Endothelial cell of umbilical vein (primary cell): Measurements from ENCODE around the gene FPGS. TPM values are rescaled to one million over a fixed set of nuclear protein-coding genes. Genes with fewer than 3 reads are reported as not detected.

Experiments used
- BruUV-seq: library from RNA; stranded (reverse); fragments of 400-500 nt; replicated peaks from 2 replicates; lab custom pipeline; 2021; lab: Mats Ljungman, UMichigan
- CTCF ChIA-PET: fragments of 300-600, 350-600 bp; sonication (Branson Sonifier 250); formaldehyde crosslinking; loops from one replicate; lab custom pipeline; 2021; ENCODE audit warnings: antibody characterized with exemption, inconsistent platforms; lab: Charles Lee
- POLR2A ChIA-PET: fragments of 300-600, 350-600 bp; sonication (Branson Sonifier 250); formaldehyde crosslinking; loops from one replicate; lab custom pipeline; 2021; ENCODE audit warnings: antibody characterized with exemption, inconsistent platforms; lab: Charles Lee
- DNase-seq: peaks from one replicate; pipeline ENCODE4 v3.0.0-alpha.2; 2011; ENCODE audit warnings: low read depth, low spot score
- FAIRE-seq: peaks from 2 replicates; lab custom pipeline; 2011; peaks lifted over from hg19 to GRCh38; lab: Jason Lieb, UNC
- H2AFZ ChIP-seq: 2 replicates; pipeline ENCODE4 v1.6.0; 2012; ENCODE audit warnings: low read depth, low read length, control low read depth, inconsistent platforms
- H3K27ac ChIP-seq: 2 replicates; pipeline ENCODE4 v1.5.1; 2011; ENCODE audit warnings: low read depth, mild to moderate bottlenecking, control low read depth, low read length, moderate library complexity; ENCODE audit not compliant: insufficient read depth
- H3K27me3 ChIP-seq, 2 experiments: 2 replicates each; pipeline versions ENCODE4 v1.6.0 to v1.6.1; 2011; ENCODE audit warnings: low read length in 2 of 2, mixed read lengths in 1 of 2; ENCODE audit not compliant: control insufficient read depth in 2 of 2, insufficient read depth in 2 of 2
- H3K36me3 ChIP-seq, 2 experiments: 2 replicates in 1 of 2; 3 replicates in 1 of 2; pipeline ENCODE4 v1.5.1; 2011; ENCODE audit warnings: low read length in 2 of 2, mild to moderate bottlenecking in 1 of 2, moderate library complexity in 1 of 2; ENCODE audit not compliant: control insufficient read depth in 2 of 2, insufficient read depth in 2 of 2; ENCODE audit errors: extremely low read depth in 1 of 2
- H3K4me1 ChIP-seq: 3 replicates; pipeline ENCODE4 v1.5.1; 2011; ENCODE audit warnings: mild to moderate bottlenecking, low read length; ENCODE audit not compliant: control insufficient read depth, insufficient read depth; ENCODE audit errors: extremely low read depth
- H3K4me2 ChIP-seq: 2 replicates; pipeline ENCODE4 v1.6.1; 2011; ENCODE audit warnings: low read length, control low read depth, mixed read lengths; ENCODE audit not compliant: insufficient read depth
- H3K4me3 ChIP-seq, 3 experiments: fragments of 200-600 bp in 1 of 3; sonication (generic), shearing (Covaris generic) in 1 of 3; replicated peaks in 1 of 3; 2 replicates each; pipeline ENCODE4 v1.5.1; 2011 to 2016; ENCODE audit warnings: control low read depth in 3 of 3, low read length in 3 of 3, mild to moderate bottlenecking in 2 of 3, inconsistent platforms in 1 of 3, low read depth in 1 of 3, moderate library complexity in 1 of 3; ENCODE audit not compliant: insufficient read depth in 1 of 3
- H3K79me2 ChIP-seq: 2 replicates; pipeline ENCODE4 v1.6.0; 2012; ENCODE audit warnings: low read length, inconsistent platforms; ENCODE audit not compliant: control insufficient read depth, insufficient read depth
- H3K9ac ChIP-seq: replicated peaks from 2 replicates; pipeline ENCODE3; 2011; ENCODE audit warnings: low read length, control low read depth; ENCODE audit not compliant: insufficient read depth; ENCODE audit errors: extremely low read depth
- H3K9me1 ChIP-seq: replicated peaks from 3 replicates; pipeline ENCODE4 v1.6.0; 2011; ENCODE audit warnings: mild to moderate bottlenecking, low read length; ENCODE audit not compliant: control insufficient read depth, insufficient read depth; ENCODE audit errors: extremely low read depth
- H3K9me3 ChIP-seq: replicated peaks from 2 replicates; pipeline ENCODE4 v1.5.1; 2012; ENCODE audit warnings: low read length, inconsistent platforms; ENCODE audit not compliant: control insufficient read depth, insufficient read depth
- H4K20me1 ChIP-seq: replicated peaks from 2 replicates; pipeline ENCODE3; 2011; ENCODE audit warnings: mild to moderate bottlenecking, low read length; ENCODE audit not compliant: control insufficient read depth, insufficient read depth; ENCODE audit errors: extremely low read depth
- EZH2 ChIP-seq: IDR thresholded peaks from 2 replicates; pipeline ENCODE4 v1.6.1; 2012; ENCODE audit warnings: borderline replicate concordance, low read depth, mild to moderate bottlenecking, moderate library complexity, low read length, inconsistent platforms; ENCODE audit not compliant: severe bottlenecking
- FOS ChIP-seq: IDR thresholded peaks from 2 replicates; pipeline ENCODE4 v1.6.1; 2011; ENCODE audit warnings: mild to moderate bottlenecking, low read length, moderate library complexity, borderline replicate concordance; ENCODE audit not compliant: insufficient read depth
- GATA2 ChIP-seq: IDR thresholded peaks from 2 replicates; pipeline ENCODE4 v1.7.0; 2011; ENCODE audit warnings: low read depth, mild to moderate bottlenecking, moderate library complexity, mixed read lengths, low read length; ENCODE audit not compliant: insufficient read length, insufficient read depth
- JUN ChIP-seq: IDR thresholded peaks from 2 replicates; pipeline ENCODE4 v1.6.1; 2011; ENCODE audit warnings: borderline replicate concordance, low read depth; ENCODE audit not compliant: insufficient read length, insufficient read depth
- MYC ChIP-seq: IDR thresholded peaks from one replicate; pipeline ENCODE4 v1.6.1; 2011; ENCODE audit warnings: mild to moderate bottlenecking, low read depth, low read length
- POLR2A ChIP-seq: IDR thresholded peaks from 2 replicates; pipeline ENCODE4 v1.6.1; 2012; ENCODE audit warnings: low read depth, mild to moderate bottlenecking, control low read depth, low read length
- POLR2AphosphoS5 ChIP-seq: IDR thresholded peaks from 2 replicates; pipeline ENCODE4 v1.6.1; 2012; ENCODE audit warnings: low read depth, mild to moderate bottlenecking, control low read depth, low read length, moderate library complexity; ENCODE audit not compliant: insufficient read depth
- dilution Hi-C: fragments of 300-500 bp; cut with MboI; formaldehyde crosslinking; loops from one replicate; pipeline ENCODE4 v1.15.0; 2019; ENCODE audit warnings: low sequenced_read_pairs; ENCODE audit not compliant: extremely low pct_ligation_motif_present
- intact Hi-C: fragments of 100-400 bp; cut with micrococcal nuclease; formaldehyde crosslinking; loops from one replicate; pipeline ENCODE4 v1.10.0; 2022
- polyA plus RNA-seq, 4 experiments: library from polyadenylated mRNA; depleted of rRNA in 3 of 4; stranded (reverse) in 3 of 4; unstranded in 1 of 4; fragments of >200 nt; gene quantifications; 2 replicates each; pipeline versions ENCODE4 v1.2.1 to v1.2.3, GENCODE V29; 2011 to 2012; ENCODE audit warnings: missing spikeins in 1 of 4
- total RNA-seq: library from RNA; stranded (reverse); gene quantifications from 2 replicates; pipeline ENCODE4 v1.2.3, GENCODE V29; 2021
- TF ChIP-seq, protein P1 (sequence below): IDR thresholded peaks from 2 replicates; pipeline ENCODE4 v1.6.1; 2011; ENCODE audit not compliant: insufficient read depth, insufficient read length
- TF ChIP-seq, protein P2 (sequence below), 2 donors: IDR thresholded peaks; 1 replicate in 1 of 2; 2 replicates in 1 of 2; pipeline ENCODE4 v1.5.1; 2011; ENCODE audit warnings: low read length in 2 of 2, mild to moderate bottlenecking in 2 of 2, moderate library complexity in 2 of 2, control low read depth in 1 of 2, inconsistent platforms in 1 of 2, low read depth in 1 of 2; ENCODE audit not compliant: insufficient read depth in 1 of 2; ENCODE audit errors: extremely low read depth in 1 of 2

The FPGS gene
- total and polyA plus RNA-seq, 2 donors (not counting 3 experiments of a cell fraction or from before 2014, with no cell fraction given): 77.7 to 90.2 TPM

DNA sequence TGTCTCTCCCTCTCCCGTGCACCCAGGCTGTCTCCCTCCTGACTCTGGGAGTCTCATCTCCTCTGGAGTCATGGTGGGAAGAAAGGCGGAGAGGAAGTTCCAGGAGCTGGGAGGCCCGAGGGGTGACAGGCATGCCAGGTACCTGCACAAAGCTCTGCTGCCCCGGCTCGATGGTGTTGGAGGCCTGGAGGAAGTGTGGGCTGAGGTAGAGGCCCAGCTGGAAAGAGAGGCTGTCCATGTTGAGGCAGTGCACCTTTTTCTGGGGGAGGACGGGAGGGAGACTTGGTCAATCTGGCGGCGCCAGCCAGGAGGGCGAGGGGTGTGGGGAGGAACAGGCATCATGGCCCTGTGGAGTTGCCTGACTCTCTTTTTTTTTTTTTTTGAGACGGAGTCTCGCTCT, 15.9 kb downstream of the FPGS start:
- no TSS peak for BruUV-seq
- H3K9ac ChIP-seq: no peak overlapping the region
- H3K9me3 ChIP-seq: no peaks in the 10 kb centered on the region
- DNase-seq (no peak), FAIRE-seq (no peak)
- TF ChIP-seq FOS: no peak
- no peak for TF ChIP-seq POLR2AphosphoS5
- TF ChIP-seq MYC: no peak
- TF ChIP-seq, protein P1, sequence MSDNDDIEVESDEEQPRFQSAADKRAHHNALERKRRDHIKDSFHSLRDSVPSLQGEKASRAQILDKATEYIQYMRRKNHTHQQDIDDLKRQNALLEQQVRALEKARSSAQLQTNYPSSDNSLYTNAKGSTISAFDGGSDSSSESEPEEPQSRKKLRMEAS: no peak
- no peak for TF ChIP-seq JUN
- TF ChIP-seq EZH2: no peak
- TF ChIP-seq, protein P2, sequence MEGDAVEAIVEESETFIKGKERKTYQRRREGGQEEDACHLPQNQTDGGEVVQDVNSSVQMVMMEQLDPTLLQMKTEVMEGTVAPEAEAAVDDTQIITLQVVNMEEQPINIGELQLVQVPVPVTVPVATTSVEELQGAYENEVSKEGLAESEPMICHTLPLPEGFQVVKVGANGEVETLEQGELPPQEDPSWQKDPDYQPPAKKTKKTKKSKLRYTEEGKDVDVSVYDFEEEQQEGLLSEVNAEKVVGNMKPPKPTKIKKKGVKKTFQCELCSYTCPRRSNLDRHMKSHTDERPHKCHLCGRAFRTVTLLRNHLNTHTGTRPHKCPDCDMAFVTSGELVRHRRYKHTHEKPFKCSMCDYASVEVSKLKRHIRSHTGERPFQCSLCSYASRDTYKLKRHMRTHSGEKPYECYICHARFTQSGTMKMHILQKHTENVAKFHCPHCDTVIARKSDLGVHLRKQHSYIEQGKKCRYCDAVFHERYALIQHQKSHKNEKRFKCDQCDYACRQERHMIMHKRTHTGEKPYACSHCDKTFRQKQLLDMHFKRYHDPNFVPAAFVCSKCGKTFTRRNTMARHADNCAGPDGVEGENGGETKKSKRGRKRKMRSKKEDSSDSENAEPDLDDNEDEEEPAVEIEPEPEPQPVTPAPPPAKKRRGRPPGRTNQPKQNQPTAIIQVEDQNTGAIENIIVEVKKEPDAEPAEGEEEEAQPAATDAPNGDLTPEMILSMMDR (IDR thresholded peaks at IDR 0.05; ENCODE audit: extremely low read depth in 1 of 2, insufficient read depth in 1 of 2, low read depth in 1 of 2, low read length in 2 of 2): no peak
- no peak for TF ChIP-seq GATA2
- no peak for TF ChIP-seq POLR2A
- ChIA-PET CTCF (interaction anchor here (0.7 to 8.4 kb wide), 3 partner anchors 24 to 103 kb away, joined by 3 to 76 read pairs (median 6); no protein-coding TSS in a partner anchor), POLR2A (no interaction called here)
- H3K36me3 ChIP-seq: peaks cover 33 to 56% of the 10 kb centered on the region in 2 experiments
- dilution Hi-C loops: no loop called here
- no peaks in the 10 kb centered on the region for H3K27me3 ChIP-seq
- no peaks in the 10 kb centered on the region for H4K20me1 ChIP-seq
- intact Hi-C loops: no loop called here
- H3K9me1 ChIP-seq: no peaks in the 10 kb centered on the region
- H3K4me2 ChIP-seq: no peak overlapping the region
- peaks cover 10% of the 10 kb centered on the region for H3K4me1 ChIP-seq
- no peak overlapping the region for H3K27ac ChIP-seq
- no peak overlapping the region for H3K4me3 ChIP-seq
- H2AFZ ChIP-seq: no peak overlapping the region
- H3K79me2 ChIP-seq: peaks cover 18% of the 10 kb centered on the region
